HG02610 (cell line): ENCODE results near the gene BBS12.

Experiments used
- ATAC-seq: cut with Tn5 transposase; IDR thresholded peaks from one replicate; pipeline ENCODE4 v1.9.1; 2021; ENCODE audit warnings: mild to moderate bottlenecking, moderate library complexity; ENCODE audit not compliant: unreplicated experiment

Gene BBS12

DNA sequence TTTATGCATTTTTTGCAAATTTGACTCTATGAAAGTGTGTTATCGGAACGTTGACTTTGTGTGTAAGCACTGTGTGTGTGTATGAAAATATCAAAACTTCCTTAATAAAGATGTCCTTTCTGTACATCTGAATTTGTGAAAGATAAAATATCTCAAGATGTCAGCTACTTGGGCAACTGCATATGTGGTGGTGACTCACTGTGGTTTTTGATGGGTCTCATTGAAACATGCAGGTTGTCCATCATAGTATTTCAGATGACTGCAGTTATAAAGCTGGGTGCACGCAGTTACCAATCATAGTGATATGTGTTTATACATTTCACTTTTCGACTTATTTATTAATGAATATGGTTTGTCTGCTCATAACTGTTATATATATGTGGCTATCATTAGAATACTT lies 19.7 kb upstream of the BBS12 start:
- no peak for ATAC-seq

DNA sequence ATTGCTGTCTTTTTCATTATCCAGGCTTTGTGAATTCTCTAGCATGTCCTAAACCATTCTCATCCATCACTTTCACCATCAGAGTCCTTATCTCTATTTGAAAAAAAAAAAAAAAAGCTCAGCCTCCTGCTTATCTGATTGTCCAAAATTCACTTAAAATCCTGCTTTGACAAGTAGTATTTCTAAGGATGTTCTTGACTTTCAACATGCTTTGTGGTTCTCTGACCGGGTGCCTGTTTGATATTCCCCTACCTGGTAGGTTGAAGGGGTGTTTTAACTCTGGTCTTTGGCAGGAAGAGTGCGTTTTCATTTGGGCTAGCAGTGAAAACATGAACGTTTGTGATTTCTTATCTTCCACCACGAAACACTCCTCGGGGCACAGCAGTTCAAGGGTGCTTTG lies 17.3 kb upstream of the BBS12 start:
- no peak for ATAC-seq

GRCh38 chr4:122716825-122717448 lies 15.6 kb upstream of the BBS12 start:
- ATAC-seq: peak; percentile 89

DNA sequence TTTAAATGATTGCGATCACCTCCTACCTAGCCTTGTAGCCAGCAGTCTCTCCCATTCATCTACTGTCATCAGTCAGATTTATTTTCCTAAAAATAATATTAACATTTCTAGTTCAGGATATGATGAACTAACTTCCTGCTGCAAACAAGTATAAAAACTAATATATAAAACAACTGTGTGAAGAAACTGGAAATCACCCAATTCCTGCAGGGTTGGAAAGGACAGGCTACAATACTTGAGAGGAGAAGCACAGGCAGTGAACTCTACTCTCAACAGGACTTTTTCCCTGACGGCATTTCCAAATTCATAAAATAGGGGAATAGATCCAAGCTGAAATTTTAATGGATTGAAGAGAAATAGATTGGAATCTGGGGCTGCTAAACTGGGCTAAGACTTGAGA lies 14.2 kb upstream of the BBS12 start:
- ATAC-seq: no peak

DNA sequence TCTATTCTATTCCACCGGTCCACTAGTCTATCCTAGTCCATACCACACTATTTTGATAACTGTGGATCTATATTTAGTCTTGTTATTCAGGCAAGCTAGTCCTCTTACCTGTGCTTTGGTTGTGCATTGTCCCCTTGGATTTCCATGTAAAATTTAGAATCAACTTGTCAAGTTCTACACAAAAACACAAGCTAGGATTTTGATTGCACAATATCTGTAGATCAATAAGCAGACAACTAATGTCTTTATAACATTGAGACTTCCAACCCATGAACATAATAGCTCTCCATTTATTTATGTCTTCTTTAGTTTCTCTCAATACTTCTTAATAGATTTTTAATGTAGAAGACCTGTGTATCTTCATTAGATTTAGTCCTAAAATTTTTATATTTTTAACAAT lies 10.2 kb upstream of the BBS12 start:
- ATAC-seq: no peak

GRCh38 chr4:122728856-122729255 lies 3.6 kb upstream of the BBS12 start:
- ATAC-seq: no peak

GRCh38 chr4:122731676-122732075 lies 828 bp upstream of the BBS12 start:
- ATAC-seq: no peak

- ATAC-seq: no peak
Measured at GRCh38 chr4:122733787-122734120, 1.2 kb downstream of the BBS12 start.

DNA sequence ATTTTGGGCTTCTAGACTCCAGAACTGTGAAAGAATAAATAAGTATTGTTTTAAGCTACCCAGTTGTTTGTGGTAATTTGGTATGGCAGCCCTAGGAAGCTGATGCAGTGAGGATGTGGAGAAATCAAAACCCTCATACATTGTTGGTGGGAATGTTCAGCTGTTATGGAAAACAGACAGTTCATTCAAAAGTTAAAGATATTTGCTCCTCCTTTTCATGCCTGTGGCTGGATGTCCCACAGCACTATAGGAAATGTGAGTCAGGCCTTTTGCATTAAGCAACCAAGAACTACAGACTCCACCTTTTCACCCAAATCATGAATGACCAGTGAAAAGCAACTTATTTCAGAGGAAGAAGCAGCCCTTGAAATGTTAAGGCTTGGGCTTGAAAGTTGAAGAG lies 6.7 kb downstream of the BBS12 start:
- ATAC-seq: no peak

DNA sequence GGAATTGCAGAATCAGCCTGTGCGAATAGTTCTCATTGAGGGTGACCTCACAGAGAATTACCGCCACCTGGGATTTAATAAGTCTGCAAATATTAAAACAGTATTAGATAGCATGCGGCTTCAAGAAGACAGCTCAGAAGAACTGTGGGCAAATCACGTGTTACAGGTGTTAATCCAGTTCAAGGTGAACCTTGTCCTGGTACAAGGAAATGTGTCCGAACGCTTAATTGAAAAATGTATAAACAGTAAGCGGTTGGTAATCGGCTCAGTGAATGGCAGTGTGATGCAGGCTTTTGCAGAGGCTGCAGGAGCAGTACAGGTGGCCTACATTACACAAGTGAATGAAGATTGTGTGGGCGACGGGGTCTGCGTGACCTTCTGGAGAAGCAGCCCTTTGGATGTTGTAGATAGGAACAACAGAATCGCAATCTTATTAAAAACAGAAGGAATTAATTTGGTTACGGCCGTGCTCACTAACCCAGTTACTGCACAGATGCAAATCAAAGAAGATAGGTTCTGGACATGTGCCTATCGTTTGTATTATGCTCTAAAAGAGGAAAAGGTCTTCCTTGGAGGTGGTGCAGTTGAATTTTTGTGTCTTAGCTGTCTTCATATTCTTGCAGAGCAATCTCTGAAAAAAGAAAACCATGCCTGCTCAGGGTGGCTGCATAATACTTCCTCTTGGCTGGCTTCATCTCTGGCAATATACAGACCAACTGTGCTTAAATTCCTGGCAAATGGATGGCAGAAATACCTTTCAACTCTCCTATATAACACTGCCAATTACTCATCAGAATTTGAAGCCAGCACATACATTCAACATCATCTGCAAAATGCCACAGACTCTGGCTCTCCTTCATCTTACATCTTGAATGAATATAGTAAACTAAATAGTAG lies 10.7 kb downstream of the BBS12 start:
- ATAC-seq: no peak

- no peak for ATAC-seq
Measured at GRCh38 chr4:122744229-122744628, 11.7 kb downstream of the BBS12 start.

GRCh38 chr4:122746485-122746965 lies 14.0 kb downstream of the BBS12 start:
- no peak for ATAC-seq

DNA sequence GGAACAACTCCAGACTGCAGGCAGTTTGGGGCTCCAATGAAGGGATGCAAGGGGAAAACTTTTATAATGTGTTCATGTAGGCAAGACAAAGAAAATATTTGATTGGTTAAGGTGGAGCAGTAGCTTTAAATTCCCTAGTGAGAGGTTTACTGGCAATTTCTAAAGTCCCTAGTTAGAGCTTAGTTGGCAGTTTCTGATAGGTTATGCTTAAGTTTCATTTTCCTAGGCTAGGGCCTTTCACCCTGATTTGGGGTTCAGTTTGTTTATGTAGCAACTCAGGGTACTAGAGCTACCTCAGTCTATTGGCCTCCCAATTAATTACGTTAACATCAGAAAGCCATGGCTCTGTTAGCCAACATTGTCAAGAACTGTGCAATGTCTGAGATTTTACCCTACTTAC lies 14.6 kb downstream of the BBS12 start:
- no peak for ATAC-seq

DNA sequence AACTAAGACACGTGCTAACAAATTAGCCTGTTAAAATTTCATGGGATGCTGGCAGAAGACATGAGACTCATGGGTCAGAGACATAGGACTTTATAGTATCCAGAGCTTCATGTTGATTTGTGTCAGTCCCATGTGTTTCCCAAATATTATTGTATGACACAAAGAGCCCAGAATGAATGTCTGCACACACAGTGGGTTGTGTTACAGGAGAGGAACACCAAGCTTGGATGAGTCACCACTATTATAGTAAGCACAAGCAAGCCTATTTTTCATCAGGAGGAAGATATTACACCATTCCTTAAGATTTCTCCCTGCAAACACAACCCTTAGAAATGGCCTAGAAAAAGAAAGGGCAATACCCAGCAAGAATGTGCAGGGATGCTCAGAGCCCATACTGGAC lies 15.4 kb downstream of the BBS12 start:
- no peak for ATAC-seq

DNA sequence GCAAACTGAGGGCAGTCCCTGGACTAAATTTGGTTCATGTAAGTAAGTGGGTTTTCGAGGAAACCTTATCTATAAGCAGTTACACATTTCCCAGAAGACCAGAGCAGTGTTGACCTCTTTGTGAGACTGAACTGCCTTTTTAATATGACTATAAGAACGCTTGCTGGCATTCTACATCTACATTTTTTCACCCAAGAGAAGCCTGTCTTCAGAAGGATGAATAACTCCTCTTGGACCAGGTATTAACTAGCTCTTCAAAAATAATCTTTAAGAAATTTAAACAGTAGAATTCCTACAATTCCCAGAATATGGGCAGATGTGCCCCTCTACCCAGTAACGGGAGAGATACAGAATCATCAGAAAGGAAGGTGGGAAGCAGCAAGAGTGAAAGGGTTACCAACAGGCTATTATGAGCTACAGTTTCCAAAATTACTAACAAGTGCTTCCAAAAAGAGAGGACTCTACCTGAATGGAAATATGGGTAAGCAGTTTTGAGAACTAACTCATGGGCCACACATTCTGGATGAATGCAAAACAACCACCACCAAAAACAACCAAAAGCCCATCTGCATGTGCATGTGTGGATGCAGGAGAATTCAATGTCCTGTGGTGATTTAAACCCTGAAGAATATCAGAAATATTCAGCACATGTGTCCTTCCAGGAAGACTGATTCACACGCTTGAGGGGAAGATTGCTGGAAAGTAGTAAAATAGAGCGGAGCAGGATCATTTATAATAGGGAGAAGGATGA lies 17.4 kb downstream of the BBS12 start:
- no peak for ATAC-seq

DNA sequence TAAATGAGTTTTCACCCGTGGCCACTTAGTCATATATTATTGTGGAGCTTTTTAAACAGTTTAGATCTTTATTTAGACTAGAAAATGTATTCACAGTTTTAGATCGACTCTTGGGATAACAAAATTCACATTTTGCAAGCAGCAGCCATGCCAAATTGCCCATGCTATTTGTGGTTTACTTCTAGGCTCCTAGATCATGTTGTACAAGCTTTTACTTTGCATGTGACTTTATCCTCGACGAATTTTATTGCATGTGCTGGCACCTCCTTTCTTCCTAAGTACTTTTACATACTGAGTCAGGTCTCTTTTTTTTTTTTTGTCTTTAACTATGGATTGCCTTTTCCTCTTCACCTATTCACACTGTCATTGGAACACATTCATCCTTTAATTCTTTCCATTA lies 23.2 kb downstream of the BBS12 start:
- ATAC-seq: no peak

DNA sequence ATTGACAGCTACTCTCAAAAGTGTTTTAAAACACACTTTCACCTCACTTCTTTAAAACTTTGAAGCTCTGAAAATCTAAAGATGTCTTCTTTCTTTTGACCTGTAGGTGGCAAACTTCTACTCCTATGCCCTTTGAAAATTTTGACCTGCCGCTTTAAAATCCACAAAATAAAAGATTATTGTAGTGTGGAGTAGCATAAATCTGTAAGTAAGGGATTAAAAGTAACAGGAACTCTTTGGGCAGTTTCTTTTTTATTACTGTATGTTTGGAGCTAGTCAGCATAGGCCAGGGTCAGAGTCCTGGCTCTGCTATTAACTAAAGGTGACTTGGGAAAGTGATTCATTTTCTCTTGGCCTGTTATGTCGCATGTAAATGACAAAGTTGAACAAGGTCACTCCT lies 25.5 kb downstream of the BBS12 start:
- no peak for ATAC-seq

GRCh38 chr4:122759639-122760310 lies 27.3 kb downstream of the BBS12 start:
- ATAC-seq: no peak

DNA sequence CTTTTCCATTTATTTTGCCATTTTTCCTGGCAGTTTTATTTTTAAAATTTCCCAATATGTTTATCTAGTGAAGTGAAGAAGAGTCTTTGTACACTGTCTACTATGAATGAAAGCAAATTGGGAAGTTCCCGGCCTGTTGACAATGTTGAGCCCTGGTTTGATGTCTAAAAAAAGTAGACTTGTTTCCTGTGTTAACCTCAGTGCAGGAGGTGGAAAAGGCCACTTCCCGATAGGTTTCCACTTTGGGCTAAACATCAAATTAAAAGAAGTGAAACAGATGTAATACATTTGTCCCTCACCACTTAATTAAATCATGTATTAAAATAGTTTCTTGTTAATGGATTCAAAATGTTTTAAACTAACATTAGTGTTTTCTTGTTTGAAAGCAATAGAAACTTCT lies 30.0 kb downstream of the BBS12 start:
- ATAC-seq: peak; percentile 57

DNA sequence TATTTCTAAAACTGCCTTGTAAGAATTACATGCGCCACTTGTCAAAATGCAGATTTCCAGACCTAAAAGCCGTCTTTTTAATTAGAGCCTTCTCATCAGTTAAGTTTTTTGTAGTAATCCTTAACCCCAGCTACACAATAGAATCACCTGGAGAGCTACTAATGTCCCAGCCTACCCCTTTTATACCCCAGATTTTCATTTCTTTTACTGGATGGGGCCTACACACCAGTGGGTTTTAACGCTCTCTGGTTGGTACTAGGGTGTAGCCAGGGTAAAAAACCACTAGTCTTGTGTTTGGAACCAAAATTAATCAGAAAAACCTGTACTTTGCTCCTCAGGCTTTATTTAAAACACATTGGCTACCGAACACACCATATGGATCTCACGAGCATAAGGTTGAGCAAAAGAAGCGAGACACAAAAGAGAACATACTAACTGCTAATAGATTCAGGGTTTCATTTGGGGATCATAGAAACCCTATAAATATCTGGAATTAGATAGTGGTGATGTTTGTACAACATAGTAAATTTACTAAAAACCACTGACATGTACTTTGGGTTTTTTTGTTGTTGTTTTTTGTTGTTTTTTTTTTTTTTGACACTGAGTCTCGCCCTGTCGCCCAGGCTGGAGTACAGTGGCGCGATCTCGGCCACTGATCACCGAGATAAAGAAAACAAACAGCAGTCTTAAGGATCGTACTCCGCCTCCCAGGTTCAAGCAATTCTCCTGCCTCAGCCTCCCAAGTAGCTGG lies 30.6 kb downstream of the BBS12 start:
- ATAC-seq: no peak
